Uterus (tissue), 4 donors: Measurements from ENCODE around the gene ASPSCR1. TPM values are rescaled to one million over a fixed set of nuclear protein-coding genes. Genes with fewer than 3 reads are reported as not detected.
"Not testable (repeated sequence)": the region's sequence is repeated elsewhere in the genome, so short reads cannot be mapped to it uniquely, and the experiment has no call there.

ENCODE experiments used
- DNase-seq, 2 donors: peaks; one replicate each; pipeline ENCODE4 v3.0.0-alpha.2; 2019 to 2020
- H3K27ac ChIP-seq, 2 donors: fragments of 200-600 bp; sonication (generic); 1 replicate in 1 of 2; 2 replicates in 1 of 2; pipeline ENCODE4 v1.5.1; 2016 to 2018
- H3K27me3 ChIP-seq, 2 donors: fragments of 200-600 bp; sonication (generic); one replicate each; pipeline ENCODE4 v1.5.1; 2018 to 2019; ENCODE audit warnings: control low read depth in 1 of 2
- H3K36me3 ChIP-seq, 2 donors: fragments of 200-600 bp; sonication (generic); one replicate each; pipeline ENCODE4 v1.5.1; 2019; ENCODE audit warnings: control low read depth in 1 of 2
- H3K4me1 ChIP-seq, 2 donors: fragments of 200-600 bp; sonication (generic); one replicate each; pipeline ENCODE4 v1.5.1; 2018 to 2019; ENCODE audit warnings: control low read depth in 1 of 2
- H3K4me3 ChIP-seq, 2 donors: fragments of 200-600 bp; sonication (generic); 1 replicate in 1 of 2; 2 replicates in 1 of 2; pipeline ENCODE4 v1.5.1; 2018 to 2019; ENCODE audit warnings: mild to moderate bottlenecking in 1 of 2
- H3K9me3 ChIP-seq, 2 donors: fragments of 200-600 bp; sonication (generic); one replicate each; pipeline ENCODE4 v1.5.1; 2019; ENCODE audit warnings: control low read depth in 1 of 2
- CTCF ChIP-seq, 4 experiments: fragments of 200-600 bp in 2 of 4; fragments of 450-650 bp in 2 of 4; sonication (generic) in 2 of 4; IDR thresholded peaks; one replicate each; pipeline ENCODE4 v1.5.1; 2016 to 2019; ENCODE audit warnings: antibody characterized with exemption in 4 of 4, mild to moderate bottlenecking in 2 of 4, moderate library complexity in 1 of 4
- POLR2A ChIP-seq, 2 donors: fragments of 450-650 bp; IDR thresholded peaks; one replicate each; pipeline ENCODE4 v1.6.1; 2016; ENCODE audit warnings: antibody characterized with exemption in 2 of 2, mild to moderate bottlenecking in 1 of 2, moderate library complexity in 1 of 2
- intact Hi-C: fragments of 100-400 bp; cut with DNase I; formaldehyde crosslinking; loops from one replicate; pipeline ENCODE4 v1.15.1; 2023; ENCODE audit warnings: low total_unique reads
- total RNA-seq, 4 donors: library from RNA; depleted of rRNA in 3 of 4; stranded (reverse); fragments of >200 nt in 3 of 4; gene quantifications; one replicate each; pipeline versions ENCODE4 v1.1.0 to v1.2.4, GENCODE V29; 2014 to 2023
- donor health status: DM: yes; HTN: yes; CAD: no.

Gene ASPSCR1
- total RNA-seq, 4 donors from 2014 or later: 3.5 to 34.2 (median 13.6) TPM

GRCh38 chr17:81980122-81980521 lies 2.7 kb downstream of the ASPSCR1 start:
- intact Hi-C loops: no loop called here
- no peak for TF ChIP-seq CTCF (IDR thresholded peaks at IDR 0.05)
- Histone ChIP-seq H3K9me3 (no peaks in the 10 kb centered on the region), H3K27ac (no peak overlapping the region), H3K27me3 (no peaks in the 10 kb centered on the region), H3K4me3 (no peak overlapping the region), H3K36me3 (no peaks in the 10 kb centered on the region), H3K4me1 (peaks cover 0 to 5% of the 10 kb centered on the region in 2 donors)
- no peak for DNase-seq

- H3K9me3 ChIP-seq: no peaks in the 10 kb centered on the region
- H3K4me3 ChIP-seq: no peak overlapping the region
- peaks cover 0 to 5% of the 10 kb centered on the region in 2 donors for H3K4me1 ChIP-seq
- TF ChIP-seq CTCF (IDR thresholded peaks at IDR 0.05) (no peak), POLR2A (IDR thresholded peaks at IDR 0.05) (no peak)
- intact Hi-C loops: no loop called here
- no peak for DNase-seq
- no peaks in the 10 kb centered on the region for H3K36me3 ChIP-seq
- H3K27ac ChIP-seq: no peak overlapping the region
- no peaks in the 10 kb centered on the region for H3K27me3 ChIP-seq
Observed at GRCh38 chr17:81980707-81981343, 3.4 kb downstream of the ASPSCR1 start.

- H3K36me3 ChIP-seq, H3K4me1 ChIP-seq, H3K27ac ChIP-seq, H3K4me3 ChIP-seq, intact Hi-C loops, H3K9me3 ChIP-seq, DNase-seq, H3K27me3 ChIP-seq: not testable (repeated sequence)
Observed at GRCh38 chr17:81981511-81981910, 4.1 kb downstream of the ASPSCR1 start.

- TF ChIP-seq CTCF (IDR thresholded peaks at IDR 0.05): no peak
- no peak for TF ChIP-seq POLR2A (IDR thresholded peaks at IDR 0.05)
- no peaks in the 10 kb centered on the region for H3K36me3 ChIP-seq
Observed at GRCh38 chr17:81983011-81983638, 5.7 kb downstream of the ASPSCR1 start.

GRCh38 chr17:81983639-81984373 lies 6.4 kb downstream of the ASPSCR1 start:
- Histone ChIP-seq H3K27me3 (no peaks in the 10 kb centered on the region), H3K4me1 (no peaks in the 10 kb centered on the region), H3K36me3 (no peaks in the 10 kb centered on the region), H3K27ac (no peak overlapping the region), H3K4me3 (no peak overlapping the region), H3K9me3 (no peaks in the 10 kb centered on the region)
- no peak for DNase-seq
- intact Hi-C loops: no loop called here
- TF ChIP-seq POLR2A (IDR thresholded peaks at IDR 0.05): no peak
- no peak for TF ChIP-seq CTCF (IDR thresholded peaks at IDR 0.05)

More at GRCh38 chr17:81983011-81983638, 5.7 kb downstream of the ASPSCR1 start:
- intact Hi-C loops: no loop called here
- Histone ChIP-seq H3K4me1 (peaks cover 0 to 5% of the 10 kb centered on the region in 2 donors), H3K9me3 (no peaks in the 10 kb centered on the region), H3K4me3 (no peak overlapping the region), H3K27me3 (no peaks in the 10 kb centered on the region), H3K27ac (no peak overlapping the region)
- DNase-seq: no peak
